ENCODE results near the gene UPK3B. TPM values are rescaled to one million over a fixed set of nuclear protein-coding genes. Genes with fewer than 3 reads are reported as not detected.

Gene UPK3B
- 0.98 and 39.7 TPM in 2 replicates for total RNA-seq

GRCh38 chr7:76509931-76510877, at the start of gene UPK3B:
UPK3B (plus strand) TSS chr7:76510552; CDS start chr7:76510653, 101 bp downstream.

GRCh38 chr7:76461464-76462101, 48.8 kb upstream of the UPK3B start, which contains the start of gene DTX2:
DTX2 (plus strand) TSS chr7:76461709; CDS start chr7:76480510, 18,801 bp downstream.

GRCh38 chr7:76543197-76543596, 32.8 kb downstream of the UPK3B start, which contains the start of gene SPDYE16:
SPDYE16 (minus strand) TSS chr7:76543297; CDS start chr7:76541459, 1,838 bp downstream.

Other genes with a start within 250 kb of the UPK3B start
- gene HSPB1, start 207.9 kb upstream of the UPK3B start, total RNA-seq: 511 and 631 TPM in 2 replicates
- 56.7 and 71.5 TPM in 2 replicates for gene YWHAG, start 151.6 kb upstream of the UPK3B start, total RNA-seq
- gene SSC4D, start 100.9 kb upstream of the UPK3B start, total RNA-seq: 3.1 and 21.9 TPM in 2 replicates
- 1.5 and 3.9 TPM in 2 replicates for gene ZP3, start 85.6 kb upstream of the UPK3B start, total RNA-seq
- 15.5 and 15.6 TPM in 2 replicates for gene DTX2, start 48.8 kb upstream of the UPK3B start, total RNA-seq
- not detected in 2 replicates for gene SPDYE16, start 32.7 kb downstream of the UPK3B start, total RNA-seq
- 2.6 and 6.7 TPM in 2 replicates for gene POMZP3, start 116.7 kb downstream of the UPK3B start, total RNA-seq

Data from mesangial cell (primary cell).